Smooth muscle cell (in vitro differentiated cells): ENCODE data around the gene ABCA5. TPM values are rescaled to one million over a fixed set of nuclear protein-coding genes. Genes with fewer than 3 reads are reported as not detected.
"Not testable (repeated sequence)": the region's sequence is repeated elsewhere in the genome, so short reads cannot be mapped to it uniquely, and the experiment has no call there.

Experiments used
- DNase-seq: peaks from one replicate; lab custom pipeline; 2025; ENCODE audit not compliant: unreplicated experiment; lab: John Stamatoyannopoulos, UW
- H2AFZ ChIP-seq: fragments of 200-600 bp; sonication (generic); 2 replicates; pipeline ENCODE4 v1.6.0; 2016; ENCODE audit warnings: antibody characterized with exemption, low read depth, mild to moderate bottlenecking
- H3F3A ChIP-seq: fragments of 200-600 bp; sonication (generic); 2 replicates; pipeline ENCODE4 v1.6.0; 2017; ENCODE audit warnings: antibody characterized with exemption, low read depth
- H3K27ac ChIP-seq: fragments of 200-600 bp; sonication (generic); 2 replicates; pipeline ENCODE4 v1.5.1; 2016; ENCODE audit warnings: low read depth, mild to moderate bottlenecking
- H3K27me3 ChIP-seq: fragments of 200-600 bp; sonication (generic); 2 replicates; pipeline ENCODE4 v1.6.1; 2016; ENCODE audit warnings: low read depth, mild to moderate bottlenecking
- H3K36me3 ChIP-seq: fragments of 200-600 bp; sonication (generic); 2 replicates; pipeline ENCODE4 v1.5.1; 2016; ENCODE audit warnings: low read depth
- H3K4me1 ChIP-seq: fragments of 200-600 bp; sonication (generic); 2 replicates; pipeline ENCODE4 v1.5.1; 2016; ENCODE audit warnings: low read depth
- H3K4me2 ChIP-seq: fragments of 200-600 bp; sonication (generic); 2 replicates; pipeline ENCODE4 v1.6.0; 2016; ENCODE audit warnings: mild to moderate bottlenecking
- H3K4me3 ChIP-seq: fragments of 200-600 bp; sonication (generic); 2 replicates; pipeline ENCODE4 v1.5.1; 2016; ENCODE audit warnings: mild to moderate bottlenecking
- H3K79me2 ChIP-seq: fragments of 200-600 bp; sonication (generic); 2 replicates; pipeline ENCODE4 v1.6.0; 2016; ENCODE audit warnings: low read depth, mild to moderate bottlenecking
- H3K9ac ChIP-seq: fragments of 200-600 bp; sonication (generic); 2 replicates; pipeline ENCODE4 v1.6.0; 2016; ENCODE audit warnings: low read depth
- H3K9me3 ChIP-seq: fragments of 200-600 bp; sonication (generic); replicated peaks from 2 replicates; pipeline ENCODE4 v1.5.1; 2016; ENCODE audit warnings: low read depth
- H4K20me1 ChIP-seq: fragments of 200-600 bp; sonication (generic); 2 replicates; pipeline ENCODE4 v1.6.0; 2016; ENCODE audit warnings: low read depth
- CTCF ChIP-seq: fragments of 200-600 bp; sonication (generic); IDR thresholded peaks from 2 replicates; pipeline ENCODE4 v1.5.1; 2017; ENCODE audit warnings: borderline replicate concordance, mild to moderate bottlenecking, antibody characterized with exemption; ENCODE audit not compliant: insufficient read depth, poor library complexity, severe bottlenecking
- WGBS: methylation state at CpG from one replicate; pipeline ENCODE4 v1.1.7; 2016; ENCODE audit warnings: low lambda C conversion rate; 5-methylcytosine and 5-hydroxymethylcytosine counted together
- polyA plus RNA-seq: library from polyadenylated mRNA; unstranded; fragments of >200 nt; fragmentation: Nextera tagmentation; extraction: Ambion mirVana; gene quantifications from 2 replicates; pipeline ENCODE4 v1.2.1, GENCODE V29; 2016
- total RNA-seq: library from RNA; depleted of rRNA; stranded (reverse); fragments of >200 nt; gene quantifications from 2 replicates; pipeline ENCODE4 v1.2.3, GENCODE V29; 2014

Gene ABCA5
- total and polyA plus RNA-seq, 2 experiments from 2014 or later: 2.2 to 11.3 TPM

DNA sequence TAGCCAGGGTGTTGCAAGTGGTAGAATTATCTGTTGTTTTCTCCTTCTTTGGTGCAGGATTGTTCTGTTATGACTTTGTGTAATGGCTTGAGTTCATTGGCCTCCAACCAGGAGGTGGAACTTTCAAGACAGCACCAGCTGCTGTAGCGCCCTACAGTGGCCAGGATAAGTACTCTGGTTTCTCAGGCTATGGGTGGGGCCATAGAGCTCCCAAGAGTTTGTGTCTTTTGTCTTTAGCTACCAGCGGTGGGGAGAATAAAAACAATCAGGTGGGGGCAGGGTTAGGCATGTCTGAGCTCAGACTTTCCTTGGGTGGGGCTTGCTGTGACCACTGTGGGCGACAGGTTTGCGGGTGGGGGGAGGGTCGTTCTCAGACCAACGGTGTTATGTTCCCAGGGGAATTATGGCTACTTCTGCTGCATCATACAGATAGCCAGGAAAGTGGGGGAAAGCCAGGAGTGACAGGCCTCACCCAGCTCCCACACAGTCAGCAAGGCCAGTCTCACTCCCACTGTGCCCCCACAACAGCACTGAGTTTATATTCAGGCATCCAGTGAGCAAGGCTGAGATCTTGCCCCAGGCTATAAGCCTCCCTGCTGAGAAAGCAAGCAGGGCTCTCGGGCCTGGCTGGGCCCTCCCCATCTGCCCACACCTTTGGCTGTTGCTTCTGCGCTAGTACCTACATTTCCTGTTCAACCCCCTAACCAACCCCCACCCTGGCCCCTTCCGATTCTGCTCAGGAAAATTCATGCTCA, 113.7 kb downstream of the ABCA5 start:
- Histone ChIP-seq H4K20me1 (no peaks in the 10 kb centered on the region), H3K36me3 (no peaks in the 10 kb centered on the region), H3K9ac (no peak overlapping the region), H3K4me2 (no peak overlapping the region), H3K9me3 (no peaks in the 10 kb centered on the region), H3K27me3 (no peaks in the 10 kb centered on the region), H3K4me1 (no peaks in the 10 kb centered on the region), H3F3A (no peaks in the 10 kb centered on the region), H3K27ac (no peak overlapping the region), H2AFZ (no peak overlapping the region), H3K4me3 (no peak overlapping the region), H3K79me2 (no peaks in the 10 kb centered on the region)
- DNase-seq: no peak
- TF ChIP-seq CTCF: no peak
- WGBS: 78% methylated on average over 9 of the region's 9 CpGs

DNA sequence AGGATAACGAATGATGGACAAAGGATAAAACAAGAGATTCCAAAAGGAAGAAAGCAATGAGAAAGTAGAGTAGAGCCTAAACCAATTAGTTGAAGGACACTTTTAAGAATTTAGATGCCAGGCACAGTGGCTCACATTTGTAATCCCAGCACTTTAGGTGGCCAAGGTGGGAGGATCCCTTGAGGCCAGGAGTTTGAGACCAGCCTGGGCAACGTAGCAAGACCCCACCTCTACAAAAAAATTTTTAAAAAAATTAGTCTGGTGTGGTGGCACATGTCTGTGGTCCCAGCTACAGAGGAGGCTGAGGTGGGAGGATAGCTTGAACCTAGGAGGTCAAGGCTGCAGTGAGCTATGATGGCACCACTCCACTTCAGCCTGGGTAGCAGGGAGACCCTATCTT, 118.3 kb downstream of the ABCA5 start:
- H3K36me3 ChIP-seq: no peaks in the 10 kb centered on the region
- no peak for DNase-seq
- H3K79me2 ChIP-seq: no peaks in the 10 kb centered on the region
- H3K4me2 ChIP-seq: no peak overlapping the region
- H3K27me3 ChIP-seq: peaks cover 19% of the 10 kb centered on the region
- WGBS: 85% methylated on average over 2 of the region's 2 CpGs
- H3K4me1 ChIP-seq: no peaks in the 10 kb centered on the region
- TF ChIP-seq CTCF: no peak
- no peak overlapping the region for H3K4me3 ChIP-seq
- H3K9me3 ChIP-seq: no peaks in the 10 kb centered on the region
- H3F3A ChIP-seq: no peaks in the 10 kb centered on the region
- no peak overlapping the region for H2AFZ ChIP-seq
- H3K9ac ChIP-seq: no peak overlapping the region
- H4K20me1 ChIP-seq: no peaks in the 10 kb centered on the region
- no peak overlapping the region for H3K27ac ChIP-seq

DNA sequence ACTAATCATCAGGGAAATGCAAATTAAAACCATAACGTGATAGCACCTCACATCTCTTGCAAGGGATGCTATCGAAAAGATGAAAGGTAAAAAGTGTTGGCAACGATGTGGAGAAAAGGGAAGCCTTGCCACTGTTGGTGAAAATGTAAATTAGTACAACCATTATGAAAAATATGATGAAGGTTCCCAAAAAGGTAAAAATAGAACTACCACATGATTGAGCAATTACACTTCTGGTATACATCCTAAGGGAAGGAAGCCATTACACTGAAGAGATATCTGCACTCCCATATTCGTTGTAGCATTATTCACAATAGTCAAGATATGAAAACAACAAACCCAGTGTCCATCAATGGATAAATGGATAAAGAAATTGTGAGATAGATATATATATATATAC, 119.8 kb downstream of the ABCA5 start:
- H3K9ac ChIP-seq: no peak overlapping the region
- no peaks in the 10 kb centered on the region for H3K79me2 ChIP-seq
- DNase-seq: no peak
- peaks cover 32% of the 10 kb centered on the region for H3K27me3 ChIP-seq
- H3K9me3 ChIP-seq: no peaks in the 10 kb centered on the region
- H3K36me3 ChIP-seq: no peaks in the 10 kb centered on the region
- no peak overlapping the region for H3K4me2 ChIP-seq
- no peak overlapping the region for H3K27ac ChIP-seq
- TF ChIP-seq CTCF: no peak
- no peaks in the 10 kb centered on the region for H3K4me1 ChIP-seq
- no peaks in the 10 kb centered on the region for H4K20me1 ChIP-seq
- no peak overlapping the region for H2AFZ ChIP-seq
- H3K4me3 ChIP-seq: no peak overlapping the region
- 84% methylated on average over 4 of the region's 4 CpGs for WGBS
- H3F3A ChIP-seq: no peaks in the 10 kb centered on the region

- Histone ChIP-seq H3K9ac (no peak overlapping the region), H3K4me2 (no peak overlapping the region), H3K4me3 (no peak overlapping the region), H3K27me3 (peaks cover 10% of the 10 kb centered on the region), H3K4me1 (no peaks in the 10 kb centered on the region), H2AFZ (peak overlapping the region; percentile 41), H3F3A (no peaks in the 10 kb centered on the region), H3K79me2 (no peaks in the 10 kb centered on the region), H3K9me3 (no peaks in the 10 kb centered on the region), H3K27ac (no peak overlapping the region), H3K36me3 (no peaks in the 10 kb centered on the region), H4K20me1 (no peaks in the 10 kb centered on the region)
- DNase-seq: no peak
- no peak for TF ChIP-seq CTCF
- WGBS: 55% methylated on average over 6 of the region's 6 CpGs
Measured at GRCh38 chr17:69198238-69198637, 128.7 kb downstream of the ABCA5 start.

DNA sequence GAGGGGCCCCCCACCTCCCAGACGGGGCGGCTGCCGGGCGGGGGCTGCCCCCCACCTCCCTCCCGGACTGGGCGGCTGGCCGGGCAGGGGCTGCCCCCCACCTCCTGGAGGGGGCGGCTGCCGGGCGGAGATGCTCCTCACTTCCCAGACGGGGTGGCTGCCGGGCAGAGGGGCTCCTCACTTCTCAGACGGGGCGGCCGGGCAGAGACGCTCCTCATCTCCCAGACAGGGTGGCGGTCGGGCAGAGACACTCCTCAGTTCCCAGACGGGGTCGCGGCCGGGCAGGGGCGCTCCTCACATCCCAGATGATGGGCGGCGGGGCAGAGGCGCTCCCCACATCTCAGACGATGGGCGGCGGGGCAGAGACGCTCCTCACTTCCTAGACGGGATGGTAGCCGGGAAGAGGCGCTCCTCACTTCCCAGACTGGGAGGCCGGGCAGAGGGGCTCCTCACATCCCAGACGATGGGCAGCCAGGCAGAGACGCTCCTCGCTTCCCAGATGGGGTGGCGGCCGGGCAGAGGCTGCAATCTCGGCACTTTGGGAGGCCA, 130.8 kb downstream of the ABCA5 start:
- not testable (repeated sequence) for H3K9ac ChIP-seq, H3K4me3 ChIP-seq, H3K4me2 ChIP-seq, H3K9me3 ChIP-seq, H3K27ac ChIP-seq, H3K79me2 ChIP-seq, H3K27me3 ChIP-seq, H3K36me3 ChIP-seq, H3K4me1 ChIP-seq, H3F3A ChIP-seq, H4K20me1 ChIP-seq, H2AFZ ChIP-seq, DNase-seq
- 94% methylated on average over 30 of the region's 40 CpGs for WGBS
